Activated CD8-positive, alpha-beta T cell treated with anti-CD3 and anti-CD28 coated beads, Interleukin-2, amount 10 ng/mL, durations not matched to agents 7 days and 5 days (primary cell): Measurements from ENCODE around the gene ORC2. TPM values are rescaled to one million over a fixed set of nuclear protein-coding genes. Genes with fewer than 3 reads are reported as not detected.
"Not testable (repeated sequence)": the region's sequence is repeated elsewhere in the genome, so short reads cannot be mapped to it uniquely, and the experiment has no call there.

Experiments
- ATAC-seq: fragments of 150-1000 bp; cut with Tn5 transposase; one replicate; pipeline ENCODE4 v1.10.0; 2021; ENCODE audit warnings: moderate library complexity
- CTCF ChIA-PET: fragments of 350-600 bp; sonication (Branson Sonifier 250); formaldehyde crosslinking; loops from one replicate; lab custom pipeline; 2021; ENCODE audit warnings: antibody characterized with exemption; lab: Charles Lee
- POLR2A ChIA-PET: fragments of 350-600 bp; sonication (Branson Sonifier 250); formaldehyde crosslinking; loops from one replicate; lab custom pipeline; 2021; ENCODE audit warnings: antibody characterized with exemption; lab: Charles Lee
- DNase-seq: peaks from one replicate; pipeline ENCODE4 v3.0.0-alpha.2; 2020
- H3K27ac Mint-ChIP-seq: one replicate; pipeline ENCODE4 v1.8.0; 2021; ENCODE audit warnings: mild to moderate bottlenecking, mixed read lengths
- H3K27me3 Mint-ChIP-seq: one replicate; pipeline ENCODE4 v1.8.0; 2021; ENCODE audit warnings: low read depth, mixed read lengths
- H3K36me3 Mint-ChIP-seq: one replicate; pipeline ENCODE4 v1.8.0; 2021; ENCODE audit warnings: low read depth, mixed read lengths
- H3K4me1 Mint-ChIP-seq: one replicate; pipeline ENCODE4 v1.8.0; 2021; ENCODE audit warnings: low read depth, mixed read lengths
- H3K4me3 Mint-ChIP-seq: one replicate; pipeline ENCODE4 v1.8.0; 2021; ENCODE audit warnings: mild to moderate bottlenecking, mixed read lengths
- H3K9me3 Mint-ChIP-seq: one replicate; pipeline ENCODE4 v1.8.0; 2022; ENCODE audit warnings: mixed read lengths; ENCODE audit not compliant: insufficient read depth
- total RNA-seq, 2 experiments: library from RNA; stranded (reverse); gene quantifications; one replicate each; pipeline ENCODE4 v1.2.3, GENCODE V29; 2021

The ORC2 gene
- total RNA-seq, 2 experiments from 2014 or later = 47.4 to 57.2 TPM

GRCh38 chr2:200881715-200882249, 81.7 kb downstream of the ORC2 start:
- CTCF ChIA-PET = interaction anchor here (1.5 kb wide), 1 partner anchor 17 kb away, joined by 4 read pairs; the partner anchor contains the start of gene CLK1
- peaks cover 33% of the 10 kb centered on the region for H3K4me1 Mint-ChIP-seq
- not testable (repeated sequence) for H3K9me3 Mint-ChIP-seq, ATAC-seq, H3K4me3 Mint-ChIP-seq, H3K27ac Mint-ChIP-seq, DNase-seq, H3K27me3 Mint-ChIP-seq
- H3K36me3 Mint-ChIP-seq = peaks cover 66% of the 10 kb centered on the region
- POLR2A ChIA-PET = interaction anchor here (0.6 to 5.2 kb wide), 3 partner anchors 11 to 66 kb away, joined by 3 to 26 read pairs (median 4); partner anchors contain the start of gene CLK1

GRCh38 chr2:200878289-200878880, 85.1 kb downstream of the ORC2 start:
- no peaks in the 10 kb centered on the region for H3K9me3 Mint-ChIP-seq
- H3K27ac Mint-ChIP-seq = no peak overlapping the region
- ChIA-PET CTCF (no interaction called here), POLR2A (interaction anchor here (1.0 to 1.4 kb wide), 4 partner anchors 9 to 14 kb away, joined by 3 to 12 read pairs (median 4); partner anchors contain the start of genes CLK1 and NIF3L1)
- H3K4me1 Mint-ChIP-seq = peaks cover 14% of the 10 kb centered on the region
- H3K27me3 Mint-ChIP-seq = no peaks in the 10 kb centered on the region
- ATAC-seq (no peak), DNase-seq (no peak)
- peaks cover 70% of the 10 kb centered on the region for H3K36me3 Mint-ChIP-seq
- no peak overlapping the region for H3K4me3 Mint-ChIP-seq

GRCh38 chr2:200877443-200877842, 86.0 kb downstream of the ORC2 start:
- POLR2A ChIA-PET = interaction anchor here (1.0 to 1.4 kb wide), 4 partner anchors 8 to 13 kb away, joined by 3 to 12 read pairs (median 4); partner anchors contain the start of genes CLK1 and NIF3L1
- H3K9me3 Mint-ChIP-seq = no peaks in the 10 kb centered on the region
- DNase-seq (no peak), ATAC-seq (no peak)
- peaks cover 13% of the 10 kb centered on the region for H3K4me1 Mint-ChIP-seq
- H3K36me3 Mint-ChIP-seq = peaks cover 68% of the 10 kb centered on the region
- no peak overlapping the region for H3K4me3 Mint-ChIP-seq
- H3K27me3 Mint-ChIP-seq = no peaks in the 10 kb centered on the region
- CTCF ChIA-PET = no interaction called here
- H3K27ac Mint-ChIP-seq = no peak overlapping the region

DNA sequence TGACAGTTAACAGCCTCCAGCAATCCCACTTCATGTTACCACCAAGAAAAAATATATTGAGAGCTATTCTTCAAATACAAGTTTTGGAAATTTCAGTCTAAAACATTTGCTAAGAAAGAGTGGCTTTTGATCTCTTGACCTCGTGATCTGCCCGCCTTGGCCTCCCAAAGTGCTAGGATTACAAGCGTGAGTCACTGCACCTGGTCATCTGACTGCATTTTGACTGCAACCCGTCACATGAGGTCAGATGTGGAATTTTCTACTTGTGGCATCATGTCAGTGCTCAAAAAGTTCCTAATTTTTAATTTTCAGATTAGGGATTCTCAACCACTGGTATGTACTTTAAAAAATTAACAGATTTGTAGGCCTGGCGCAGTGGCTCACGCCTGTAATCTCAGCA, 89.9 kb downstream of the ORC2 start:
- DNase-seq (no peak), ATAC-seq (no peak)
- CTCF ChIA-PET = no interaction called here
- no peaks in the 10 kb centered on the region for H3K9me3 Mint-ChIP-seq
- peaks cover 60% of the 10 kb centered on the region for H3K36me3 Mint-ChIP-seq
- H3K4me1 Mint-ChIP-seq = peaks cover 20% of the 10 kb centered on the region
- POLR2A ChIA-PET = interaction anchor here (1.5 kb wide), 1 partner anchor 10 kb away, joined by 5 read pairs; no protein-coding TSS in a partner anchor
- H3K27ac Mint-ChIP-seq = no peak overlapping the region
- H3K27me3 Mint-ChIP-seq = no peaks in the 10 kb centered on the region
- no peak overlapping the region for H3K4me3 Mint-ChIP-seq

DNA sequence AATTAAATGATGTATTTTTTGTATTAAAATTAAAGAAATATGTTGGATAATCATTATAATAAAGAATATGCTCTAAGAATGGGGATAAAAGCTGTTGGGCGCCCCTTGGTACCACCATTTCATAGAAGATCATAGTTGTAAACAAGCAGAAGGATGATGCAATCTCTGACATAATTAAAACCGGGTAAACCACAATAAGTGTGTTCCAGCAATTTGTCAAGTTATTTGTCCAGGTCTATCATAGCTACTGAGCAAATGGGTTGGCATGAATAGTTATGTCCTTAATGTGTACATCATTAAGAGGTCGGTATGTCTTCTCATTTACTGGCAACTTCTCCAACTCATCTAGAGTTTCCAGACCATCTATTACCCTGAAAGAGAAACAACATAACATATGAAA, 92.3 kb downstream of the ORC2 start:
- CTCF ChIA-PET = no interaction called here
- Mint-ChIP-seq H3K4me3 (no peak overlapping the region), H3K4me1 (peaks cover 27% of the 10 kb centered on the region), H3K9me3 (no peaks in the 10 kb centered on the region), H3K36me3 (peaks cover 54% of the 10 kb centered on the region), H3K27me3 (no peaks in the 10 kb centered on the region), H3K27ac (peak overlapping the region; percentile 30)
- no peak for DNase-seq
- ATAC-seq = no peak
- POLR2A ChIA-PET = interaction anchor here (1.6 to 1.9 kb wide), 2 partner anchors 11 to 18 kb away, joined by 4 to 7 read pairs; partner anchors contain the start of genes NIF3L1 and PPIL3

DNA sequence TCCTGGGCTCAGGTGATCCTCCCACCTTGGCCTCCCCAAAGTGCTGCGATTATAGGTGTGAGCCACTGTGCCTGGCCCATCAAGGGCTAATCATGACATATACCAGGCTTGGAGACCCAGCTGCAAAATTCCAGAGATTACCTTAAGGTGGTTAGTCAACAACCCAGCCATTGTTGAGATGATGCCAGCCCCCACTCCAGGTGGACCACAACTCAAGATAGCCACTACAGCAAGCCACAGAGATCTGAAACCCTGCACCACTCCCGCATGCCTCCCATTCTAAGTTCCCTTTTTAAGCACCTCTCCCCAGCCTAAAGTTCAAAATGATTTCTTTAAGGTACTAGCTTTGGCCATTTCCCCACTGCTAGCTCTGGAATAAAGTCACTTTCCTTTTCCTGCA, 94.4 kb downstream of the ORC2 start:
- ChIA-PET POLR2A (interaction anchor here (0.7 to 2.7 kb wide), 3 partner anchors 9 to 20 kb away, joined by 3 to 18 read pairs (median 3); partner anchors contain the start of genes NIF3L1 and PPIL3), CTCF (interaction anchor here (1.1 to 1.2 kb wide), 2 partner anchors 32 to 364 kb away, joined by 3 read pairs; no protein-coding TSS in a partner anchor)
- H3K9me3 Mint-ChIP-seq = no peaks in the 10 kb centered on the region
- H3K4me1 Mint-ChIP-seq = peaks cover 35% of the 10 kb centered on the region
- H3K36me3 Mint-ChIP-seq = peaks cover 43% of the 10 kb centered on the region
- ATAC-seq (no peak), DNase-seq (no peak)
- H3K27me3 Mint-ChIP-seq = no peaks in the 10 kb centered on the region
- H3K4me3 Mint-ChIP-seq = no peak overlapping the region
- peak overlapping the region; percentile 53 for H3K27ac Mint-ChIP-seq

DNA sequence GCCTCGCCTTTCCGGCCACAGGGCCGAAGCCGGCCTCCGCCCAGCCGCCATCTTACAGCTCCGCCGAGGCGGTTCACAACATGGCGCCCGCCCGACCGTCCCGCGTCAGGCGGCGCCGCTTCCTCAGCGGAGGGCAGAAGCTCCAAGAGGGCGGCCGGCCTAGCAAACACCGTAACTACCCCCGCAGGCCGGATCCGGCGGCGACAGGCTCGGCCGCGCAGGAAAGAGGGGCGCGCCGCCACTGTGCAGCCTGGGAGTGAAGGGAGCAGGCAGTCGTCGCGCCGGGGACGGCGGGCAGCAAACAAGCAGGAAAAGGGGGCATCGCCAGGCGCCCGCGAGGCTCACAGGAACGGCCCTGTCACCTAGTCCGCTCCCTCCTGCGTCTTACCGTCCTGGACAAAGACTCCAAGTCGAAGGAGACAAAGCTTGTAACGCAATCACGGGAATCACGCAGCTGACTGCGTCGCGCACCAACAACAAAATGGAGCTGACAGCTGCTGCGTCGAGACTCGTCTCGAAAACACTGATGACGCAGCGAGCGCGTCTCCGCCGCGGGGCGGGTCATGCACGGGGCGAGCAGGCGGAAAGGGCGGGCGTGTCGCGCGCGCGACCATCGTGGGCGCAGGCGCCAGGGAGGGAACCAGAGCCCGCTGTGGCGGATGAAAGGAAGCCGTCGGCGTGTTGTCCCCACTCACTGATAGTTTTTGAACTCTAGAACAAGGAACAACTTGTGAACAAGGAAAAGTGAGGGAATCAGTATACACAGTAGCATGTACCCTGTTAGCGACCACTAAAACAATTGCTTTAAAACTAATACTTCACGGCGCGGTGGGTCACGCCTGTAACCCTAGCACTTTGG, 99.1 kb downstream of the ORC2 start, which contains the start of gene CLK1:
CLK1 (minus strand) TSS at position 483 of the 859 bp plus-strand sequence. CDS start 2,796 bp downstream, outside the sequence.
- Mint-ChIP-seq H3K4me1 (peaks cover 43% of the 10 kb centered on the region), H3K27me3 (no peaks in the 10 kb centered on the region), H3K36me3 (peaks cover 54% of the 10 kb centered on the region), H3K27ac (peak within 1 kb of the TSS; percentile 100), H3K4me3 (peak within 1 kb of the TSS; percentile 95), H3K9me3 (no peaks in the 10 kb centered on the region)
- DNase-seq (peak; percentile 97), ATAC-seq (peak; percentile 82)
- ChIA-PET CTCF (interaction anchor here (1.0 to 2.6 kb wide), 10 partner anchors 17 to 368 kb away, joined by 3 to 15 read pairs (median 4); partner anchors contain the start of genes NIF3L1 and PPIL3), POLR2A (interaction anchor here (0.6 to 2.9 kb wide), 39 partner anchors 8 to 395 kb away, joined by 3 to 138 read pairs (median 8); partner anchors contain the start of genes BZW1, CASP10, CASP8 and CFLAR)

DNA sequence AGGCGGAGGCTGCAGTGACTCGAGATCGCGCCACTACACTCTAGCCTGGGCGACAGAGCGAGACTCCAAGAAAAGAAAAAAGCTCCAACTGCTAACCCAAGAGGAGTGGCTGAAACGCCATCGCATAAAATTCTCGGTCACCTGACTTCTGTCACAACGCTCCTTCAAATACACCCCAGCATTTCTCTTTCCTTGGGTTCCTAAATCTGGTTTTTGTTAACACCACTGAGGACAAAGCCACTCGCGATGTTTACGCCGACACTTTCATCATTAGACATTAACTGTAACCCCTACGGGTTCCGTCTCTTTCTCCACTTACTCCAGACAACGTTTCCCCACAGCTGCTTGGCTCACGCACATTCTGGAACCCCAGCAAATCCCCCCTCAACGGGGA, 99.7 kb downstream of the ORC2 start:
- ChIA-PET CTCF (interaction anchor here (1.0 to 2.6 kb wide), 9 partner anchors 18 to 369 kb away, joined by 3 to 15 read pairs (median 5); partner anchors contain the start of genes NIF3L1 and PPIL3), POLR2A (interaction anchor here (0.7 to 2.9 kb wide), 36 partner anchors 9 to 396 kb away, joined by 3 to 138 read pairs (median 10); partner anchors contain the start of genes BZW1, CASP10, CASP8 and CFLAR)
- peak; percentile 54 for DNase-seq
- peaks cover 56% of the 10 kb centered on the region for H3K36me3 Mint-ChIP-seq
- no peaks in the 10 kb centered on the region for H3K27me3 Mint-ChIP-seq
- H3K4me1 Mint-ChIP-seq = peaks cover 42% of the 10 kb centered on the region
- ATAC-seq = peak; percentile 9
- H3K27ac Mint-ChIP-seq = peak overlapping the region; percentile 100
- peak overlapping the region; percentile 95 for H3K4me3 Mint-ChIP-seq
- H3K9me3 Mint-ChIP-seq = no peaks in the 10 kb centered on the region

GRCh38 chr2:200862532-200863000, 100.9 kb downstream of the ORC2 start:
- Mint-ChIP-seq H3K4me1 (peaks cover 53% of the 10 kb centered on the region), H3K27ac (peak overlapping the region; percentile 100), H3K27me3 (no peaks in the 10 kb centered on the region), H3K4me3 (peak overlapping the region; percentile 95), H3K9me3 (no peaks in the 10 kb centered on the region), H3K36me3 (peaks cover 68% of the 10 kb centered on the region)
- ATAC-seq (peak; percentile 23), DNase-seq (peak; percentile 79)
- ChIA-PET POLR2A (interaction anchor here (1.4 to 2.9 kb wide), 6 partner anchors 10 to 320 kb away, joined by 5 to 138 read pairs (median 14); partner anchors contain the start of genes CASP10, CFLAR, NIF3L1 and PPIL3), CTCF (interaction anchor here (1.2 to 1.3 kb wide), 2 partner anchors 45 to 47 kb away, joined by 3 to 4 read pairs; no protein-coding TSS in a partner anchor)

DNA sequence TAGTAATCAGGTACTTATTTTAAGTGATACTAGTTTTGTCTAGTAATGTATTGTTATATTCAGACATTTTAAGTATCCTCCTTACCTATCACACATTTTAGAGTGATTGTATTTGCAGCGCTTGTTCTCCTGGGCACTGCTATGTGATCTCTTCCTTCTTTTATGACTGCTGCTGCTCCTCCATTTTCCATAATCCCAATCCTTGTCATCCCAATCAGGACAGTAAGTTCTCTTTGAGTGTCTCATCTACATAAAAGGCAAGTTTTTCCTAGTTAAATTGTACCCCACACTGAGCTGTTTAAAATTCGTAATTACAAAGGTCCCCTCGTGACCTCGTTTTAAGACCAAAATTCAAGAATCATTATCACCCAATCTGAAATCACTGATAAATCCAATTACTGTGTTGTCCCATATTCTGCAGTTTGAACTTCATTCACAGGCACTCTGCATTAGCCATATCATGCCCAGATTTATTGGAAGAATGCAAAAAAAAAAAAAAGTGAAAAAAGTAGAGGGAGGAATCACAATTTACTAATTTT, 101.8 kb downstream of the ORC2 start:
- Mint-ChIP-seq H3K27me3 (no peaks in the 10 kb centered on the region), H3K4me1 (peaks cover 53% of the 10 kb centered on the region), H3K27ac (peak overlapping the region; percentile 100), H3K36me3 (peaks cover 74% of the 10 kb centered on the region), H3K9me3 (no peaks in the 10 kb centered on the region), H3K4me3 (peak overlapping the region; percentile 95)
- CTCF ChIA-PET = interaction anchor here (1.2 to 1.3 kb wide), 2 partner anchors 45 to 46 kb away, joined by 3 to 4 read pairs; no protein-coding TSS in a partner anchor
- no peak for ATAC-seq
- no peak for DNase-seq
- POLR2A ChIA-PET = interaction anchor here (0.5 to 2.0 kb wide), 7 partner anchors 9 to 257 kb away, joined by 3 to 6 read pairs (median 3); partner anchors contain the start of genes CFLAR, NIF3L1 and PPIL3
